GM21447 (cell line): ENCODE data around the gene PRKCQ.
"Not testable (repeated sequence)": the region's sequence is repeated elsewhere in the genome, so short reads cannot be mapped to it uniquely, and the experiment has no call there.

Experiments
- ATAC-seq: cut with Tn5 transposase; IDR thresholded peaks from one replicate; pipeline ENCODE4 v1.9.1; 2021; ENCODE audit not compliant: unreplicated experiment

The PRKCQ gene

DNA sequence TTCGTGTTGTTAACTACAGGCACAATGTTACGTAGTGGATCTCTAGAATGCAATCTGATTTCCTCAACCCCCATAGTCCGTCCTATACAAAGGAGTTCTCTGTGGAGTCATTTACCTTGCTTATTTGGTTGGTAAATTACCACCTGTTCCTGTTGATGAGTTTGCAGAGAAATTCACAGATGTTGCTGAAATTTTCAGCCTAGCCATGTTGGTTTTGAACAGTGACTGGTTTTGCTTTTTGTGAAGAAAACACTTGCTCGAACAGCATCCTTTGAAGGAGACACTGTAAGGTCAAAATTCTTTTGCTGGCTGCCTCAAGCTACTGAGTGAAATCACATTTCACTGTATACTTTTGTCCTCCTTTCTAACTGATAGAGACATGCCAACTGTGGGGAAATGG, 15.4 kb upstream of the PRKCQ start:
- ATAC-seq: no peak

DNA sequence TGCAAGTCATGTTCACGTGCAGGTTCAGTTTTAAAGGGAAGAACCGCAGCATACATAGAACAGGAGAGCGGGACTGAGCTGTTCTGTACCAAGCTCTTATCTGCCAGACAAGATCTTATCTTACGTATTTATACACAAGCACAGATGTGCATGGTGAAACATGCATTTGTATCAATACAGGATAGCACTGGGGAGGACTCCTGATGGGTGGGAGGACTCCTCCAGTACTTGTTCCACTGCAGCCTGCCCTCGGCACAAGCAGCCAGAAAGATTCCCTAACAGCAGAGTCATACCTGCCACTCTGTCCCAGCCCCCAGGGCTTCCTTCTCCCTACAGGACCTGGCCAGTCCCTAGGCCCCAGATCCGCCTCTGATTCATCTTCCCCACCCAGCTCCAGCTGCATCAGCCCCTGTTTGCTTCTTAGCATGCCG, 13.2 kb upstream of the PRKCQ start:
- ATAC-seq: no peak

DNA sequence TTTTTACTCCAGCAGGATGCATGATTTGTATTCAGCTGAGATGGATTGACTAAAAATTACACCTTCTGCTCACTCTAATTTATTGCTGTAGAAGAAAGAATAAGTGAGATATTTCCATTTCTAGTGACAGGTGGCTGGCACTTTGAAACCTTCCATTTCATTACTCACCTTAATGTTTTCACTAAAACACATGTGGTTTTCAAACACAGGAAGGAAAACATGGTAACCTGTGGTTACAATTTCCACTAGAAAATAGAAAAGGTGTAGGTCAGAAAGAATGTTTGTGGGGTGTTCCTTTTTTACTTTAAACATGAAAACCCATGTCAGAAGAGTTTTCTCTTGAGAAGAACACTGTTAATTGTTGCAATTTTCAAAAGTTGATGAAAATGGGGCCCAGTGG, 12.0 kb upstream of the PRKCQ start:
- no peak for ATAC-seq

DNA sequence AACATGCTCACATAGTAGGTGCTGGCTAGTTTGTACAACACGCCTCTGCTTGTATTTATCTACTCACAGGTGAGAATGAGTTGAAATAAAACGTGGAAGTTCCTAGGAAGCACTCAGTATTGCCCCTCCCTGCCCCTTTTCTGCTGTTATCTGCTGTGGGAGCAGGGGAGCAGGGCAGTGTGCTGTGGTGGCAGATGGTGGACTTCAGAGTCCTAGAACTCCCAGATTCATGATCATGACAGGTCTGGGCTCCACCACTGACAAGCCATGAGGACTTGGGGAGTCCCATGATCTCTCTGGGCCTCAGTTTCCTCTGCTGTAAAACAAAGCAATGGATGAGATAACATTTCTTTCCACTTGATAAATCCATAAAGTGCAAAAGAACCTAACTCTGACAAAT, 11.6 kb upstream of the PRKCQ start:
- ATAC-seq: no peak

DNA sequence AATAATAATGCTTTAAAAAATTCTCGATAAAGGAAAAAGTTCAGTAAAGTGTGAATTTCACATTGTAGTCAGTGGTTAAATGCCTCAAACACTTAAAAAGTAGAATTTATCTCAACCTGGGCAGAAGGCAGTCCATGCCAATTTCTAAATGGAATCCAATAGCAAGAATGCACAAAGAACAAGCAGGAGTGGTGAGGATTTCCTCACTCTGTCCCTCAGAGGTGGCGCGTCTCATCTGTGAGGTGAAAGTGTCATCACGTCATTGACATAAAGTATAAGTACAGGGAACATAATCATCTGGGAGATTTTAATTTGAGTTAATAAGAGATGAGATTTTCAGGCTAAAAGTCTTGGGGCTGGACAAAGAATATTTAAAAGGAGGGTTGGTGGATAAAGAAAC, 10.0 kb upstream of the PRKCQ start:
- no peak for ATAC-seq

DNA sequence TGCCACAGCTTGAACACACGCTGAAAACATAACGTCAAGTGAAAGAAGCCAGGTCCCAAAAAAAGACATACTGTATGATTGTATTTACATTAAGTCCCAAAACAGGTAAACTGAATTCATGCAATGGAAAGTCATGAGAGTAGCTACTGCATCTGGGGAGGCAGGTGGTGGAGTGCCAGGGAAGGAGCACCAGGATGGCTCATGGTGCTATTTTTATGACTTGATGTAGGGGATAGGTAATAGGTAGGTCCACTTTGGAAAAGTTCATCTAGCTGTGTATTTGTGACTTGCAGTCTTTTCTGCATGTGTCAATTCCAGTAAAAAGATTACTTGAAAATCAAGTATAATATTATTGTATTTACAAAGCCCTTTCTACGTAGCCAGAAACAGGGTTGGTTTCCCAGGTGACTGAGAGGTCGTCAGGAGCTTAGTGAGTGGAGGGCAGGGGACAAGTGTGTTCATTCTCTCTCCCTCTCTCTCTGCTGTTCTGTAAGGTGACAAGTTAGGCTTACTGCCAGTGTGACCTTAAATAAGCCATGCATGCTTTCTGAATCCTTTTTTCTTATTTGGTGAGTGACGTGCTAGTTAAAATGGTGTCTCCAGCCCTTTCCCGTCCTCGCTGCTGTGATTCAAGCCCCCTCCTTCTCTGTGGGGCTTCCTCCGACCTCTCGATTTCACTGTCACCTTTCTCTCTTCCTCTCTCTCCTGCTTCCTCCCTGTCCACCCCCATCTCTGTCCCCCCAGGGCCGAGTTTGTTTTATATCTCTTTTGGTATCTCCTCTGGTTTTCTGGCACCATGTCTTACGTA, 9.4 kb upstream of the PRKCQ start:
- no peak for ATAC-seq

DNA sequence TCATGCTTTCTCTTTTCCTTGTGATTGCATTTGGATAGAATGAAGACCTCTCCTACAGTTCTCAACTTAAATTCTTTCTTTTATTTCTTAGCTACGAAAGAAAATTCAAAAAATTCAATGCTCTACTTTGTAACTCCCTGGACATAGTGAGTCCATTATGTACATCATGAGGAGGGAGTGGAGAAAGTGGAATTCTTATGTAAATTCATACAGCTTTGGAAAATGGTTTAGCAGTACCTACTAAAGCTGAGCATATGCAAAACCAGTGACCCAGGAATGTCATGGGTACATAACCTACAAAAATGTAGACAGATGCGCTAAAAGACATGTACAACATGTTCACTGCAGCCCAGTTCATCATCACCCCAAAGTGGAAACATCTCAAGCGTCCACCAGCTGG, 8.8 kb upstream of the PRKCQ start:
- no peak for ATAC-seq

DNA sequence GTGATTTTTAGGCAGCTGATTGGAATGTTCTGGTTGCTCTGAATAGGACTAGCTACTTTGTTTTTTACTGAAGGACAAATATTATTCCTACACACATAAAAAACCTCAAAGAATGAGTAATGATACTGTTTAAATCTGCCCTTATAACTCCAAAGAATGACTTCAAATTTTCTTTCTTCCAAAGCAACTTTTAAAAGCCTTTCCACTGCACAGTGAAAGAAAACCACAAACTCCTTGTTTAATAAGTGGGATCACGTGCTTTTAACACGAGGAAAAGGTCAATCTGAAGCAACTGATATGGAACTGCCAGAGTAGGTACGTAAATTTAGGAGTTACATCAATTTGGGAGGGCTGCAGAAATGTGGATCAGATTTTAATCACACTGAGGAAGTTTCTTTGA, 8.0 kb upstream of the PRKCQ start:
- ATAC-seq: no peak

DNA sequence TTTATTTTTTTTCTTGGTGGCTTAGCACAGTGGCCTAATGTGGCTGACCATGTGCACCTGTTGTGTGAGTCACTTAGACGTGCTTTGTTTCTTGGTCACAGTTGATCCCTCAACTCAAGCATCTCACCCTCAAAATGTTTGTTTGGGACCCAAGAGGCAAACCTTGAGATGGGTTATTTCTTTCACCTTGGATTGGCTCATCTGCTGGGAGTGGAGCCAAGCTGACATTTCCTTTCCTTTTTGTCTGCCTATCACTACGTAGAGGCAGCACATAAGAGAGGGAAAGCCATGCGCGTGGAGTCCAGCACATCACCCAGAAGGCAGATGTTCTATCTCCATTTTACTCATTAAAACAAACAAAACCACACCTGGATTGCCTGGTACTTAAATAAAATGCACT, 6.4 kb upstream of the PRKCQ start:
- ATAC-seq: no peak

DNA sequence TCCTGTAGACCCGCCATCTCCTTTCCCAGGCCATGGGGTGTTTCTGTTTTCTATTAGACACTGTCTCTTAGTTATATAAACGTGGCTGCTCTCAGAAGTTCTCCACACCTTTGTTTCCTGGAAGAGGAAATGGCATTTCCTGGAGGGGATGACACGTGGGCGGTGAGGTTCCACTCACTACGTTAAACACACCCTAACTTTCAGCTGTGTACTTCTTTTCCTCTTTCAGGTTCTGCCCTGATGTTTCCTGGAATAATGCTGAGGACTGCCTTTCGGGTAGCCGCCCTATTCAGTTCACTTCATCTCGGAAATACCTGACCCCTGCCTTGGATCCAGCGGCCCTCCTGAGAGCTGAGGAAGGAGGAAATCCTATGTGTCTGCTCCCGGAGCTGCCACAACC, 3.4 kb upstream of the PRKCQ start:
- ATAC-seq: no peak

DNA sequence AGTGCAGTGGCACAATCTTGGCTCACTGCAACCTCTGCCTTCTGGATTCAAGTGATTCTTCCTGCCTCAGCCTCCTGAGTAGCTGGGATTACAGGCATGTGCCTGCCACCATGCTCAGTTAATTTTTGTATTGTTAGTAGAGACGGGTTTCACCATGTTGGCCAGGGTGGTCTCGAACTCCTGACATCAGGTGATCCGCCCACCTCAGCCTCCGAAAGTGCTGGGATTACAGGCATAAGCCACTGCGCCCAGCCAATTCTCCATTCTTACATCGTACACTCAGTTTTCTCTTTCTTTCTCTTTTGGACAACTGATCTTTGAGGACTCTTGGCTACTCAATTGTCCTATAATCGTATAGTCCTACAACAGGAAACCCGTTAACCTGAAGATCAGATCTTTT, 2.8 kb upstream of the PRKCQ start:
- ATAC-seq: not testable (repeated sequence)

DNA sequence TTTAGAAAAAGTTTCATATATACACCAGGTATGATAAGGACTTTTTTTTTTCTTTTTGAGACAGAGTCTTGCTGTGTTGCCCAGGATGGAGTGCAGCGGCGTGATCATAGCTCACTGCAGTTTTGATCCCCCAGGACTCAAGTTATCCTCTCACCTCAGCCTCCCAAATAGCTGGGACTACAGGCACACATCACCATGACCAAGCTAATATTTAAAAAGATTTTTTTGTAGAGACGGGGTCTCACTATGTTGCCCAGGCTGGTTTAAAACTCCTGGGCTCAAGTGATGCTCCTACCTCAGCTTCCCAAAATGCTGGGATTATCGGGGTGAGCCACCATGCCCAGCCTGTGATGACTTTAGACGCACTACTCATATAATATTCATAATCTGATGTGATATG, 2.2 kb upstream of the PRKCQ start:
- ATAC-seq: no peak

DNA sequence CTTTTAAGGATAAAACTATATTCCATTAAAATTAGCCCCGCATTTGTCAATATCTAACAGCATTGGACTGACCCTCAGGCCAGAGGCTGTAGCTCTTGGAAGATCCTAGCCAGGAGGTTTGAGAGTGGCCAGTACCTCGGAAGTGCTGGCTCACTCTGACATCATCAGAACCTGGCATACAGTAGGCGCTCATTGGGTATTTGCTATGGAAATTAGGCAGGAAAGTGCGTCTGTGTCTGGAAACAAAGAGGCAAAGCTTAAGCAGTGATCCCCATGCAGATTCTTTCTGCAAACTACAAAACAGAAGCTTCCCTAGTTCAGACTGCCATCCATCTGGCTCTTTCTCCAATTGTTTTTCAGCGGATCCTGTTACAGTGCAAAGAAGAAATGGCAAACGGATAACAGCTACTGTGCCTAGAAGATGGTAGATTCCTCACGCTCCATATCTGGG, 1.7 kb upstream of the PRKCQ start:
- ATAC-seq: no peak

DNA sequence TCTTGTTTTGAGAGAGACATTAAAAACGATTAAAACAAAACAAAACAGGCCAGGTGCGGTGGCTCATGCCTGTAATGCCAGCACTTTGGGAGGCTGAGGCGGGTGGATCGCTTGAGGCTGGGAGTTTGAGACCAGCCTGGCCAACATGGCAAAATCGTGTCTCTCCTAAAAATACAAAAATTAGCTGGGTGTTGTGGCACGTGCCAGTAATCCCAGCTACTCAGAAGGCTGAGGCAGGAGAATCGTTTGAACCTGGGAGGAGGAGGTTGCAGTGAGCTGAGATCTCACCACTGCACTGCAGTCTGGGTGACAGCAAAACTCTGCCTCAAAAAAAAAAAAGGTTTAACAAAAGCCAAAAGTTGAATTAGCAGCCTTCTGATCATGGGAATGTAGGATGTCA, 1.1 kb upstream of the PRKCQ start:
- not testable (repeated sequence) for ATAC-seq

DNA sequence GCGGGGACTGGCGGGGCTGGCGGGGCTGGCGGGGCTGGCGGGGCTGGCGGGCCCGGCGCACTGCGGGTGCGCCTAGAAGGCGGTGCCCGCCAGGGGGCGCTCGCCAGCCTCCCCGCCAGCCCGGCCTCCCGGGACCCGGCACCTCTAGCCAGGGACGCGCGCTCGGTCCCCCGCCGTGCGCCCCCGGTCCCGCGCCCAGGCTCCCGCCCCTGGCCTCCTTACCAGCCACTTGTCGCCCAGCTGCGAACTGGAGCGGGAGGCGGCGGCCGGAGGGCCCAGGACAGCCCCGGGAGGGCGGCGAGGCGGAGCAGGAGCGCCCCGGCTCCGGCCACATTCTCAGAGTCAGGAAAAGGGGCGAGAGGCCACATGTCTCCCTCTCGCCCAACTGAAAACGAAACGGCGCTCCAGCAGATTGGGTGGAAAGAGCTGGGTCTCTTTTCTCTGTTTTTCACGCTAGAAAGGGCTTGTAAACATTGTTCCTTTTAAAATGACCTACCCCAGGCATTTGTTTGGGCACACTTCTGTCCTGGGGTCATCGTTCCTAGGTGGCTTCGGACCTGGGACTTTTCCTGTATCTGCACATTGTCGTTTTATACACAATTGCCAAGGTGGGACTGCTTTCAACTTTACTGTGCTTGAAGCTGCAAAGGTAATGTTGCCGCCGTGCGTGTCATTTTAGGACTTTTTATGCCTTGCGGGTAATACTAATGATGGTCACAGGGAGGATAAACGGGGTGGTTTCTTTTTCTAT, 378 bp upstream of the PRKCQ start:
- ATAC-seq: peak; percentile 80

DNA sequence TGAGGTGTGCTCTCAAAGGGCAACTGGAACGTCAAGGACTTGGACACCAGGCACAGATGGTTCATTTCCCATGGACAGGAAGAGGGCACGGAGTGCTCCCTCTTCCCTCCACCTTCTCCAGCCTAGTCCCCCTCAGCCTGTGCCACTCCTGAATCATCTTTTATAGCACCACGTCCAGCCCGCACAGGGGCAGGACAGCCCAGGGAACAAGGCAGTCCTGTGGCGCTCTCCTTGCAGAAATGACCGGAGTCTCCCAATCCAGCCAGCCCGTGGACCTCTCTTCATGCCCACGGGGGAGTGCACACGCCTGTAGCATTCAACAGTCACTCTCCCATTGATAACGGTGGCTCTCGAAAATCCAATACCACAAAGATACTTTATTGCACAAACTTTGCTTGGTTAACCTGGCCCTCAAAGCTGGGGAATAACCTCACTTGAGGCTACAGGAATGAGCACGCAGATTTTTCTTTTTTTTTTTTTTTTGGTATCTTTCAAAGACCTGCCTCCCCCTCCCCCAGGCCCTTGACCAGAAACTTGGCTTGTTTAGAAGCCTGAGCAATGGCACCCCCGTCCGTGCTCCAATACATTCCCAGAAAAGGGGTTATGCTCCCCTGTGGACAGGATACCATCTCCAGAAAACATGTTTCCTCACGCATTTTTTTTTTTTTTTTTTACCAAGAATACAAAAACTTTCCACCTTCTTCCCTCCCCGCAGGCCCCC, 733 bp downstream of the PRKCQ start:
- ATAC-seq: no peak

DNA sequence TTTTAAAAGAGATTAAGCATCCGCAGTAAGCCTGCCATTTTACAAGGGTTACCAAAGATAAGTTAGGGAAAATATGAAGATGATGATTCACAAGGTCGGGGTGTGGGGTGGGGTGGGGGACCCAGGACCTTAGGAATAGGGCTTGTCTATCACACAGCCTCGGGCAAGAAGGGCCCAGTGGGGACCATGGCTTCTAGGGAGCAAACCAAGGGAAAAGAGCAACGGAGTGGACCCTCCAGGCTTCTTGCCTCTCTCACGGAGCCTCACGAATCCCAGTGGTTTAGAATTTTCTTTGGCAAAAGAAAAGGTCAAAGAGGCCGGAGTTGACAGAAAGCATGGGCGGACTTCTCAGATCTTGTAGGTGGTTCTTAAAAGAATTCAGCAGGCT, 1.3 kb downstream of the PRKCQ start:
- ATAC-seq: no peak

DNA sequence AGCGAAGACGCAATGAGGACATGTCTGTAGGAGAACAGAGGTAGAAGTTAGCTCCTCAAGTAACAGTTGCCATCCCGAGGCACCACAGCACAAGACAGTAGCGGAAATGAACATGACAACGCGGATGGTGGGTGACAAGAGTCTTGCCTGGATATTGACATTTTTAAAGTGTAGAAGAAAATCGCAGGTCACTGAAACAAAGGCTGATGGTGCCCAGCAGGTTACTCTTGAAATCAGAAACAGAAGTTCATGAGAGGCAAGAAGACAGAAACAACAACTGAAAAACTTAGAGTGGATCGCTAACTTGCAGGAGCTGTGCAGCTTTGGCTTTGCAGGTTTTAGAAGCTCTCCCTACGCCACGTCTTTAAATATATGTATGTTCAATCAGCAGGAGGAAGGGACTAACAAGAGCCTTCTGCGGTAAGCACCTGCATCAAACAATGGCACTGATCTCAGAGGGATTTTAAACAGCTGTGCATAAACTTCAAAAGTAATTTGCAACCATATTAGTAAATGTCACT, 1.8 kb downstream of the PRKCQ start:
- no peak for ATAC-seq

DNA sequence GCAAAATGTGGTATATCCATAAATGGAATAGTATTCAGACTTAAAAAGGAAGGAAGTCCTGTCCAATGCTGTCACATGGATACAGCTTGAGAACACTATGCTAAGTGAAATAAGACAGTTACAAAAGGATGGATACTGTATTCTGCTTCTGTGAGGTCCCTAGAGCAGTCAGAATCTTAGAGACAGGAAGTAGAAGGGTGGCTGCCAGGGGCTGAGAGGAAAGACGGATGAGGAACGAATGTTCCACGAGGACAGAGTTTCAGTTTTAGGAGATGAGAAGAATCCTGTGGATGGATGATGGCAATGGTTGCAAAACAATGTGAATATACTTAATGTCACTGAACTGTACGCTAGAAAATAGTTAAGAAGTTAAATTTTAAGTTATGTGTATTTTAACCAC, 3.8 kb downstream of the PRKCQ start:
- ATAC-seq: no peak

DNA sequence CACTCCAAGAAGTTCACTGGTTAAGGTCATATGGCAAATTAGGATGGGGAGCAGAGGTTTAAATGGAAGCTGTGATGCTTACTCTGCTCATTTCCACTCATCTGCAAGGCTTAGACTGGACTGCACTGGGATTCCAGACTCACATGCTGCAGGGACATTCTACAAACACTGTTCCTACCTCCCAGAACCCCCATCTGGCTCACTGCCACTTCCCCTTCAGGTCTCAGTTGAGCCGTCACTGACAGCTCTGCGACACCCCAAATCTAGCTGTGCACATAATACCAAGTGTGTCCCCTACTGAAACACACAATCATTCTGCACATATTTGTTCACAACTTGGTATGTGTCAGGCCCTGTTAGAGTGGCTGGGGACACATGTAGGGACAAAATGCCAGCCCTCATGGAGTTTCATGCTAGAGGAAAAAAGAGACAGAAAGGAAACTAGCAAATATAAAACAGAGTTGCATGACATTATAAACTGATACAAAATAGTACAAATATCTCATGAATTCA, 5.4 kb downstream of the PRKCQ start:
- ATAC-seq: no peak

DNA sequence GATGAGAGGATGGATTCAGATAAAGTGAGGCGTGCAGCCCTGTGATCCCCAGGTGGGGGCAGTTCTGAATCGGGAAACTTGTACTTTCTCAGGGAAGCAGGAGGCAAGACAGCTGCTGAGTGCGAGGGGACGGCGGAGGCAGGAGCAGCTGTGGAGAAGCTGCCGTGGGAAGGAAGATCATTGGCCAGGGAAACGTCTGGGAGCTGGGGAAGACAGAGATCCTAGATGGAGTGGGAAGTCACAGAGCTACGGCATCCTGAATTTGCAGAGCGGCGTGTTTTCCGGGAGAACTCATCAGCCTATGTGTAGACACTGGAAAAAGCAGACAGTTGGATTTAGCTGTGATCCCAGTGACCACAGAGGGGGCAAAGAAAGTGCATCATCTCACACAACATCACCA, 9.2 kb downstream of the PRKCQ start:
- no peak for ATAC-seq
